HepG2 (cell line): ENCODE measurements around the gene DNAJB12. TPM values are rescaled to one million over a fixed set of nuclear protein-coding genes. Genes with fewer than 3 reads are reported as not detected.

Source experiments
- AHDC1 ChIP-seq: sonication (generic); formaldehyde crosslinking; IDR thresholded peaks from 2 replicates; pipeline ENCODE4 v1.5.1; 2020; ENCODE audit warnings: mild to moderate bottlenecking, missing genetic modification reagents, borderline replicate concordance
- CSRNP2 ChIP-seq: sonication (generic); formaldehyde crosslinking; conservative IDR thresholded peaks from 2 replicates; pipeline ENCODE4 v1.8.0; 2022; ENCODE audit warnings: low read depth, missing genetic modification reagents
- EED ChIP-seq: sonication (generic); formaldehyde crosslinking; IDR thresholded peaks from 2 replicates; pipeline ENCODE4 v1.5.0; 2020; ENCODE audit warnings: mild to moderate bottlenecking, missing genetic modification reagents
- LBX2 ChIP-seq: sonication (generic); formaldehyde crosslinking; IDR thresholded peaks from 2 replicates; pipeline ENCODE4 v1.5.0; 2020; ENCODE audit warnings: missing genetic modification reagents, mild to moderate bottlenecking, borderline replicate concordance
- PHF5A ChIP-seq: IDR thresholded peaks from one replicate; pipeline ENCODE4 v1.6.1; 2018; ENCODE audit warnings: low read depth, missing genetic modification reagents; ENCODE audit not compliant: unreplicated experiment
- RCOR2 ChIP-seq: IDR thresholded peaks from 2 replicates; pipeline ENCODE4 v1.6.1; 2016; ENCODE audit warnings: missing biosample characterization, missing genetic modification reagents
- RELA ChIP-seq: sonication (generic); formaldehyde crosslinking; IDR thresholded peaks from 2 replicates; pipeline ENCODE4 v1.4.0; 2020; ENCODE audit warnings: missing genetic modification reagents
- SMAD1 ChIP-seq: sonication (generic); formaldehyde crosslinking; IDR thresholded peaks from 2 replicates; pipeline ENCODE4 v1.4.0; 2020; ENCODE audit warnings: missing genetic modification reagents, low read depth, mild to moderate bottlenecking, borderline replicate concordance
- ZBTB25 ChIP-seq: IDR thresholded peaks from 2 replicates; pipeline ENCODE4 v1.6.1; 2018; ENCODE audit warnings: missing genetic modification reagents
- ZC3H4 ChIP-seq: sonication (generic); formaldehyde crosslinking; IDR thresholded peaks from 2 replicates; pipeline ENCODE4 v1.4.0; 2020; ENCODE audit warnings: missing genetic modification reagents, borderline replicate concordance
- ZFX ChIP-seq: sonication (generic); formaldehyde crosslinking; IDR thresholded peaks from 2 replicates; pipeline ENCODE4 v1.4.0; 2020; ENCODE audit warnings: mild to moderate bottlenecking, low read depth, missing genetic modification reagents, moderate library complexity
- ZNF124 ChIP-seq: sonication (generic); formaldehyde crosslinking; IDR thresholded peaks from 2 replicates; pipeline ENCODE4 v1.4.0; 2020; ENCODE audit warnings: missing genetic modification reagents
- ZNF260 ChIP-seq: sonication (generic); formaldehyde crosslinking; IDR thresholded peaks from 2 replicates; pipeline ENCODE4 v1.4.0; 2020; ENCODE audit warnings: missing genetic modification reagents, low read depth, mild to moderate bottlenecking, borderline replicate concordance
- ZNF574 ChIP-seq: sonication (generic); formaldehyde crosslinking; IDR thresholded peaks from 2 replicates; pipeline ENCODE4 v1.4.0; 2020; ENCODE audit warnings: missing genetic modification reagents
- ZNF644 ChIP-seq: IDR thresholded peaks from 2 replicates; pipeline ENCODE4 v1.6.1; 2016; ENCODE audit warnings: low read depth
- ZNF792 ChIP-seq: IDR thresholded peaks from 2 replicates; pipeline ENCODE4 v1.6.1; 2016
- polyA plus RNA-seq, 8 experiments: library from polyadenylated mRNA; depleted of rRNA in 3 of 8; stranded (reverse) in 7 of 8; unstranded in 1 of 8; fragments of >200 nt; fragmentation: Illumina TruSeq in 4 of 8; extraction: Trizol in 4 of 8; gene quantifications; 2 replicates each; pipeline versions ENCODE4 v1.2.1 to v1.2.3, GENCODE V29; 2011 to 2016; ENCODE audit warnings: low read depth in 4 of 8, missing spikeins in 1 of 8, mixed read lengths in 1 of 8; ENCODE audit not compliant: insufficient read depth in 1 of 8
- total RNA-seq, 5 experiments: library from RNA; depleted of rRNA; stranded (reverse); fragments of >200 nt; fragmentation: Illumina TruSeq; extraction: Trizol; gene quantifications; 2 replicates each; pipeline ENCODE4 v1.2.3, GENCODE V29; 2016; ENCODE audit warnings: low read depth in 1 of 5

The DNAJB12 gene
- total and polyA plus RNA-seq, 2 of the 13 experiments (the other 11 are each of a cell fraction or from before 2014, with no cell fraction given) = 10.8 to 18.2 TPM

GRCh38 chr10:72320676-72321247, 34.0 kb downstream of the DNAJB12 start (continued):
- TF ChIP-seq AHDC1 (CRISPR knock-in tag) = peak; percentile 66; the same call in 1 of the 2 replicates
- TF ChIP-seq ZFX (CRISPR knock-in tag) = peak; percentile 88
- TF ChIP-seq LBX2 (CRISPR knock-in tag) = no peak
- 0 out of 2 replicates have a peak, but pooled peaks have one; percentile 51 for TF ChIP-seq ZNF260 (CRISPR knock-in tag)
- TF ChIP-seq RELA = no peak
- no peak for TF ChIP-seq PHF5A (CRISPR knock-in tag)
- TF ChIP-seq EED = peak; percentile 42; the same call in 1 of the 2 replicates
- TF ChIP-seq ZC3H4 (CRISPR knock-in tag) = peak; percentile 95; the same call in 1 of the 2 replicates
- no peak for TF ChIP-seq ZNF124 (CRISPR knock-in tag)
- peak; percentile 74; the same call in 1 of the 2 replicates for TF ChIP-seq RCOR2 (CRISPR knock-in tag)
- peak; percentile 55 for TF ChIP-seq ZNF574
- TF ChIP-seq ZNF792 = peak; percentile 77; the same call in 1 of the 2 replicates
- TF ChIP-seq CSRNP2 (CRISPR knock-in tag) = no peak
- TF ChIP-seq SMAD1 (CRISPR knock-in tag) = no peak; the same call in 1 of the 2 replicates
- peak; percentile 78 for TF ChIP-seq ZBTB25
- no peak for TF ChIP-seq ZNF644
